Endothelial cell of umbilical vein (primary cell): ENCODE results near the gene IL1R2. TPM values are rescaled to one million over a fixed set of nuclear protein-coding genes. Genes with fewer than 3 reads are reported as not detected.
A peak's percentile ranks its signal among the peaks of the same experiment; 100 is the strongest.

ENCODE experiments used
- BruUV-seq: library from RNA; stranded (reverse); fragments of 400-500 nt; replicated peaks from 2 replicates; lab custom pipeline; 2021; lab: Mats Ljungman, UMichigan
- CTCF ChIA-PET: fragments of 300-600, 350-600 bp; sonication (Branson Sonifier 250); formaldehyde crosslinking; loops from one replicate; lab custom pipeline; 2021; ENCODE audit warnings: antibody characterized with exemption, inconsistent platforms; lab: Charles Lee
- POLR2A ChIA-PET: fragments of 300-600, 350-600 bp; sonication (Branson Sonifier 250); formaldehyde crosslinking; loops from one replicate; lab custom pipeline; 2021; ENCODE audit warnings: antibody characterized with exemption, inconsistent platforms; lab: Charles Lee
- DNase-seq: peaks from one replicate; pipeline ENCODE4 v3.0.0-alpha.2; 2011; ENCODE audit warnings: low read depth, low spot score
- FAIRE-seq: peaks from 2 replicates; lab custom pipeline; 2011; peaks lifted over from hg19 to GRCh38; lab: Jason Lieb, UNC
- H2AFZ ChIP-seq: 2 replicates; pipeline ENCODE4 v1.6.0; 2012; ENCODE audit warnings: low read depth, low read length, control low read depth, inconsistent platforms
- H3K27ac ChIP-seq: 2 replicates; pipeline ENCODE4 v1.5.1; 2011; ENCODE audit warnings: low read depth, mild to moderate bottlenecking, control low read depth, low read length, moderate library complexity; ENCODE audit not compliant: insufficient read depth
- H3K27me3 ChIP-seq, 2 experiments: 2 replicates each; pipeline versions ENCODE4 v1.6.0 to v1.6.1; 2011; ENCODE audit warnings: low read length in 2 of 2, mixed read lengths in 1 of 2; ENCODE audit not compliant: control insufficient read depth in 2 of 2, insufficient read depth in 2 of 2
- H3K36me3 ChIP-seq, 2 experiments: 2 replicates in 1 of 2; 3 replicates in 1 of 2; pipeline ENCODE4 v1.5.1; 2011; ENCODE audit warnings: low read length in 2 of 2, mild to moderate bottlenecking in 1 of 2, moderate library complexity in 1 of 2; ENCODE audit not compliant: control insufficient read depth in 2 of 2, insufficient read depth in 2 of 2; ENCODE audit errors: extremely low read depth in 1 of 2
- H3K4me1 ChIP-seq: 3 replicates; pipeline ENCODE4 v1.5.1; 2011; ENCODE audit warnings: mild to moderate bottlenecking, low read length; ENCODE audit not compliant: control insufficient read depth, insufficient read depth; ENCODE audit errors: extremely low read depth
- H3K4me2 ChIP-seq: 2 replicates; pipeline ENCODE4 v1.6.1; 2011; ENCODE audit warnings: low read length, control low read depth, mixed read lengths; ENCODE audit not compliant: insufficient read depth
- H3K4me3 ChIP-seq, 3 experiments: fragments of 200-600 bp in 1 of 3; sonication (generic), shearing (Covaris generic) in 1 of 3; replicated peaks in 1 of 3; 2 replicates each; pipeline ENCODE4 v1.5.1; 2011 to 2016; ENCODE audit warnings: control low read depth in 3 of 3, low read length in 3 of 3, mild to moderate bottlenecking in 2 of 3, inconsistent platforms in 1 of 3, low read depth in 1 of 3, moderate library complexity in 1 of 3; ENCODE audit not compliant: insufficient read depth in 1 of 3
- H3K79me2 ChIP-seq: 2 replicates; pipeline ENCODE4 v1.6.0; 2012; ENCODE audit warnings: low read length, inconsistent platforms; ENCODE audit not compliant: control insufficient read depth, insufficient read depth
- H3K9ac ChIP-seq: replicated peaks from 2 replicates; pipeline ENCODE3; 2011; ENCODE audit warnings: low read length, control low read depth; ENCODE audit not compliant: insufficient read depth; ENCODE audit errors: extremely low read depth
- H3K9me1 ChIP-seq: replicated peaks from 3 replicates; pipeline ENCODE4 v1.6.0; 2011; ENCODE audit warnings: mild to moderate bottlenecking, low read length; ENCODE audit not compliant: control insufficient read depth, insufficient read depth; ENCODE audit errors: extremely low read depth
- H3K9me3 ChIP-seq: replicated peaks from 2 replicates; pipeline ENCODE4 v1.5.1; 2012; ENCODE audit warnings: low read length, inconsistent platforms; ENCODE audit not compliant: control insufficient read depth, insufficient read depth
- H4K20me1 ChIP-seq: replicated peaks from 2 replicates; pipeline ENCODE3; 2011; ENCODE audit warnings: mild to moderate bottlenecking, low read length; ENCODE audit not compliant: control insufficient read depth, insufficient read depth; ENCODE audit errors: extremely low read depth
- EZH2 ChIP-seq: IDR thresholded peaks from 2 replicates; pipeline ENCODE4 v1.6.1; 2012; ENCODE audit warnings: borderline replicate concordance, low read depth, mild to moderate bottlenecking, moderate library complexity, low read length, inconsistent platforms; ENCODE audit not compliant: severe bottlenecking
- FOS ChIP-seq: IDR thresholded peaks from 2 replicates; pipeline ENCODE4 v1.6.1; 2011; ENCODE audit warnings: mild to moderate bottlenecking, low read length, moderate library complexity, borderline replicate concordance; ENCODE audit not compliant: insufficient read depth
- GATA2 ChIP-seq: IDR thresholded peaks from 2 replicates; pipeline ENCODE4 v1.7.0; 2011; ENCODE audit warnings: low read depth, mild to moderate bottlenecking, moderate library complexity, mixed read lengths, low read length; ENCODE audit not compliant: insufficient read length, insufficient read depth
- JUN ChIP-seq: IDR thresholded peaks from 2 replicates; pipeline ENCODE4 v1.6.1; 2011; ENCODE audit warnings: borderline replicate concordance, low read depth; ENCODE audit not compliant: insufficient read length, insufficient read depth
- MYC ChIP-seq: IDR thresholded peaks from one replicate; pipeline ENCODE4 v1.6.1; 2011; ENCODE audit warnings: mild to moderate bottlenecking, low read depth, low read length
- POLR2A ChIP-seq: IDR thresholded peaks from 2 replicates; pipeline ENCODE4 v1.6.1; 2012; ENCODE audit warnings: low read depth, mild to moderate bottlenecking, control low read depth, low read length
- POLR2AphosphoS5 ChIP-seq: IDR thresholded peaks from 2 replicates; pipeline ENCODE4 v1.6.1; 2012; ENCODE audit warnings: low read depth, mild to moderate bottlenecking, control low read depth, low read length, moderate library complexity; ENCODE audit not compliant: insufficient read depth
- dilution Hi-C: fragments of 300-500 bp; cut with MboI; formaldehyde crosslinking; loops from one replicate; pipeline ENCODE4 v1.15.0; 2019; ENCODE audit warnings: low sequenced_read_pairs; ENCODE audit not compliant: extremely low pct_ligation_motif_present
- intact Hi-C: fragments of 100-400 bp; cut with micrococcal nuclease; formaldehyde crosslinking; loops from one replicate; pipeline ENCODE4 v1.10.0; 2022
- polyA plus RNA-seq, 4 experiments: library from polyadenylated mRNA; depleted of rRNA in 3 of 4; stranded (reverse) in 3 of 4; unstranded in 1 of 4; fragments of >200 nt; gene quantifications; 2 replicates each; pipeline versions ENCODE4 v1.2.1 to v1.2.3, GENCODE V29; 2011 to 2012; ENCODE audit warnings: missing spikeins in 1 of 4
- total RNA-seq: library from RNA; stranded (reverse); gene quantifications from 2 replicates; pipeline ENCODE4 v1.2.3, GENCODE V29; 2021
- TF ChIP-seq, protein P1 (sequence below), 2 donors: IDR thresholded peaks; 1 replicate in 1 of 2; 2 replicates in 1 of 2; pipeline ENCODE4 v1.5.1; 2011; ENCODE audit warnings: low read length in 2 of 2, mild to moderate bottlenecking in 2 of 2, moderate library complexity in 2 of 2, control low read depth in 1 of 2, inconsistent platforms in 1 of 2, low read depth in 1 of 2; ENCODE audit not compliant: insufficient read depth in 1 of 2; ENCODE audit errors: extremely low read depth in 1 of 2
- TF ChIP-seq, protein P2 (sequence below): IDR thresholded peaks from 2 replicates; pipeline ENCODE4 v1.6.1; 2011; ENCODE audit not compliant: insufficient read depth, insufficient read length

Gene IL1R2
- total and polyA plus RNA-seq, 2 donors (not counting 3 experiments of a cell fraction or from before 2014, with no cell fraction given): not detected

DNA sequence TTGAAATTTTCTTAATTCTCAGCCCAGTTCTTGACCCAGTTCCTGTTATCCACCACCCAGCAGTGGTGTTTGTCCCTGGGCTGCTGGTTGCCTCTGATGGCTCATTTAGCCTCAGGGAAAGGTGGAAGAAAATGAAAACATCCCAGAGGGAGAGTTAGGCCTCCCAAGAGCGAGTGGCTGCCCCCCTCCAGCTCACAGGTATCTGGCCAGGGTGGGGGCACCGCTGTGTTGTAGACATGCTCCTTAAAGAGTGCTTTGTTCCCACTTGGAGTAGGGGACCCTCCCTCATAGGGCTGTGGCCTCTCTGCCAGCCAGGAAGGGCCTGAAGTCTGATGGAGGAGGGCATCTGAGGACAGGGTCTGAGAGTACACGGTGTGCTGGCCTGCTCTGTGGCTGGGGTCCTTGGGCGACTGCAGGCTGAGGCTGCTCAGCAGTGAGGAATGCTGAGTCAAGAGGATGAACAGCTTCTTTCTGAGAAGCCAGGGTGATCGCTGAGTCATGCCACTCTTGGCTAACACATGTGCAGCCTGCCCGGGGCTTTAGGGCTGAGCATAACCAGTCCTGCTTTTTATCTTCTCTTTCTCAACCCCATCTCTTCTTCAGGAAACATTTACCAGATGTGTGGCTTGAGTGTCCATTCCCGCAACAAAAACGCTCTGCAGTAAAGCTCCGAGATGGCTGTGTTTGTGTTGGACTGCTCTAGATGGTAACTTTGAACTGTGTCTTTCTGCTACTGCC lies 72.3 kb downstream of the IL1R2 start:
- no peaks in the 10 kb centered on the region for H3K9me3 ChIP-seq
- POLR2A ChIA-PET: no interaction called here
- no peaks in the 10 kb centered on the region for H3K36me3 ChIP-seq
- no peak overlapping the region for H3K4me3 ChIP-seq
- dilution Hi-C loops (no loop called here), intact Hi-C loops (loop anchor here (2.0 to 5.0 kb wide), 3 partner anchors 19 to 73 kb away; no protein-coding TSS in a partner anchor)
- no peaks in the 10 kb centered on the region for H4K20me1 ChIP-seq
- CTCF ChIA-PET: interaction anchor here (0.6 to 4.9 kb wide), 19 partner anchors 9 to 379 kb away, joined by 3 to 21 read pairs (median 4); partner anchors contain the start of gene IL1R1
- FAIRE-seq (peak; percentile 99), DNase-seq (peak; percentile 86)
- H3K27me3 ChIP-seq: no peaks in the 10 kb centered on the region
- TF ChIP-seq, protein P1, sequence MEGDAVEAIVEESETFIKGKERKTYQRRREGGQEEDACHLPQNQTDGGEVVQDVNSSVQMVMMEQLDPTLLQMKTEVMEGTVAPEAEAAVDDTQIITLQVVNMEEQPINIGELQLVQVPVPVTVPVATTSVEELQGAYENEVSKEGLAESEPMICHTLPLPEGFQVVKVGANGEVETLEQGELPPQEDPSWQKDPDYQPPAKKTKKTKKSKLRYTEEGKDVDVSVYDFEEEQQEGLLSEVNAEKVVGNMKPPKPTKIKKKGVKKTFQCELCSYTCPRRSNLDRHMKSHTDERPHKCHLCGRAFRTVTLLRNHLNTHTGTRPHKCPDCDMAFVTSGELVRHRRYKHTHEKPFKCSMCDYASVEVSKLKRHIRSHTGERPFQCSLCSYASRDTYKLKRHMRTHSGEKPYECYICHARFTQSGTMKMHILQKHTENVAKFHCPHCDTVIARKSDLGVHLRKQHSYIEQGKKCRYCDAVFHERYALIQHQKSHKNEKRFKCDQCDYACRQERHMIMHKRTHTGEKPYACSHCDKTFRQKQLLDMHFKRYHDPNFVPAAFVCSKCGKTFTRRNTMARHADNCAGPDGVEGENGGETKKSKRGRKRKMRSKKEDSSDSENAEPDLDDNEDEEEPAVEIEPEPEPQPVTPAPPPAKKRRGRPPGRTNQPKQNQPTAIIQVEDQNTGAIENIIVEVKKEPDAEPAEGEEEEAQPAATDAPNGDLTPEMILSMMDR (IDR thresholded peaks at IDR 0.05; ENCODE audit: extremely low read depth in 1 of 2, insufficient read depth in 1 of 2, low read depth in 1 of 2, low read length in 2 of 2): no peak
- TF ChIP-seq JUN (no peak), POLR2A (peak; percentile 3), FOS (peak; percentile 65), GATA2 (no peak), POLR2AphosphoS5 (peak; percentile 52), MYC (no peak), EZH2 (no peak)
- TF ChIP-seq, protein P2, sequence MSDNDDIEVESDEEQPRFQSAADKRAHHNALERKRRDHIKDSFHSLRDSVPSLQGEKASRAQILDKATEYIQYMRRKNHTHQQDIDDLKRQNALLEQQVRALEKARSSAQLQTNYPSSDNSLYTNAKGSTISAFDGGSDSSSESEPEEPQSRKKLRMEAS: peak; percentile 43
- no peaks in the 10 kb centered on the region for H3K9me1 ChIP-seq
- H3K79me2 ChIP-seq: no peaks in the 10 kb centered on the region
- peak overlapping the region; percentile 2 for H3K9ac ChIP-seq
- peak overlapping the region; percentile 9 for H3K4me2 ChIP-seq
- peak overlapping the region; percentile 50 for H3K27ac ChIP-seq
- peak overlapping the region; percentile 58 for H2AFZ ChIP-seq
- BruUV-seq: no TSS peak
- H3K4me1 ChIP-seq: peaks cover 17% of the 10 kb centered on the region
